H1 (cell line): ENCODE measurements around the gene MTX2. TPM values are rescaled to one million over a fixed set of nuclear protein-coding genes. Genes with fewer than 3 reads are reported as not detected.

ENCODE experiments used
- ATF2 ChIP-seq: IDR thresholded peaks from 2 replicates; pipeline ENCODE4 v1.6.1; 2012; ENCODE audit warnings: low read length, inconsistent platforms
- ATF3 ChIP-seq: IDR thresholded peaks from 2 replicates; pipeline ENCODE4 v1.6.1; 2011; ENCODE audit warnings: low read depth, mild to moderate bottlenecking, low read length; ENCODE audit not compliant: insufficient read depth
- BACH1 ChIP-seq: IDR thresholded peaks from 2 replicates; pipeline ENCODE4 v1.6.1; 2012; ENCODE audit warnings: low read length, improper control_type of control experiment
- EGR1 ChIP-seq: IDR thresholded peaks from 2 replicates; pipeline ENCODE4 v1.6.1; 2011; ENCODE audit warnings: low read depth, low read length, borderline replicate concordance
- HDAC2 ChIP-seq, 2 experiments: fragments of 300-600 bp in 1 of 2; sonication (generic) in 1 of 2; IDR thresholded peaks; 2 replicates each; pipeline ENCODE4 v1.6.1; 2011 to 2012; ENCODE audit warnings: low read depth in 2 of 2, low read length in 2 of 2, mild to moderate bottlenecking in 2 of 2, moderate library complexity in 2 of 2, borderline replicate concordance in 1 of 2, inconsistent platforms in 1 of 2
- JUND ChIP-seq: IDR thresholded peaks from 2 replicates; pipeline ENCODE4 v1.6.1; 2011; ENCODE audit warnings: mild to moderate bottlenecking, improper control_type of control experiment, low read length
- POLR2A ChIP-seq, 2 experiments: IDR thresholded peaks; 1 replicate in 1 of 2; 2 replicates in 1 of 2; pipeline ENCODE4 v1.6.1; 2011; ENCODE audit warnings: low read depth in 2 of 2, low read length in 2 of 2, mild to moderate bottlenecking in 2 of 2; ENCODE audit errors: control extremely low read depth in 1 of 2
- RBBP5 ChIP-seq: IDR thresholded peaks from 2 replicates; pipeline ENCODE4 v1.7.1; 2012; ENCODE audit warnings: low read depth, mild to moderate bottlenecking, inconsistent platforms, low read length, moderate library complexity, borderline replicate concordance
- RNF2 ChIP-seq: fragments of 200-900, 300-1000 bp; sonication (generic); IDR thresholded peaks from 2 replicates; pipeline ENCODE4 v1.7.1; 2016; ENCODE audit warnings: borderline replicate concordance, low read depth, mild to moderate bottlenecking, antibody characterized with exemption, low read length; ENCODE audit not compliant: poor library complexity, severe bottlenecking; ENCODE audit errors: missing control alignments
- ZNF274 ChIP-seq: IDR thresholded peaks from 2 replicates; pipeline ENCODE4 v1.7.0; 2012; ENCODE audit warnings: low read length, borderline replicate concordance; ENCODE audit errors: extremely low read depth
- polyA plus RNA-seq, 7 experiments: library from polyadenylated mRNA; depleted of rRNA in 3 of 7; stranded (reverse) in 5 of 7; unstranded in 2 of 7; fragments of >200 nt in 5 of 7; fragments of 200-250 nt in 2 of 7; gene quantifications; 1 replicate in 5 of 7; 2 replicates in 1 of 7; 4 replicates in 1 of 7; pipeline versions ENCODE4 v1.2.1 to v1.2.3, GENCODE V29; 2011 to 2013; ENCODE audit warnings: missing spikeins in 2 of 7, mixed read lengths in 2 of 7
- total RNA-seq: library from RNA; stranded (reverse); fragmentation: NEBNext Ultra II Directional; extraction: Animal tissue kit (Norgen Biotek cat#: 25700); gene quantifications from 2 replicates; pipeline ENCODE4 v1.2.1, GENCODE V29; 2021

MTX2 gene
- total and polyA plus RNA-seq, 2 of the 8 experiments (the other 6 are each of a cell fraction or from before 2014, with no cell fraction given) = 33.5 to 38.3 TPM

- TF ChIP-seq ATF2 (no peak), ZNF274 (no peak), RBBP5 (no peak), POLR2A (IDR thresholded peaks at IDR 0.05; ENCODE audit: control extremely low read depth in 1 of 2, low read depth in 2 of 2, low read length in 2 of 2) (no peak), BACH1 (no peak), EGR1 (no peak), ATF3 (no peak), RNF2 (no peak), HDAC2 (IDR thresholded peaks at IDR 0.05; ENCODE audit: borderline replicate concordance in 1 of 2, low read depth in 2 of 2, low read length in 2 of 2) (no peak), JUND (no peak)
Observed at GRCh38 chr2:176338395-176338794, 69.2 kb downstream of the MTX2 start (continued).
